ENCODE measurements around the gene HIBADH.

Gene HIBADH

GRCh38 chr7:27688056-27688455 is 25.4 kb upstream of the HIBADH start:
- no peak overlapping the region for H3K27ac ChIP-seq (replicated peaks)
- no peak for DNase-seq (ENCODE audit: low read depth in 1 of 2, low spot score in 1 of 2)
- TF ChIP-seq SPI1 (IDR thresholded peaks at IDR 0.05; ENCODE audit: borderline replicate concordance, low read depth) (no peak), GABPA (IDR thresholded peaks at IDR 0.05; ENCODE audit: low read depth) (no peak), CTCF (IDR thresholded peaks at IDR 0.05; ENCODE audit: insufficient read depth, low read length) (no peak), REST (IDR thresholded peaks at IDR 0.05; ENCODE audit: insufficient replicate concordance, low read depth) (no peak), POLR2AphosphoS5 (IDR thresholded peaks at IDR 0.05; ENCODE audit: low read depth) (no peak)

GRCh38 chr7:27686315-27686714 is 23.6 kb upstream of the HIBADH start:
- Histone ChIP-seq H3K27ac (replicated peaks) (no peak overlapping the region), H3K4me3 (replicated peaks; ENCODE audit: insufficient read depth, low read length) (no peak overlapping the region), H3K27me3 (ENCODE audit: insufficient read depth, poor library complexity, severe bottlenecking) (no peaks in the 10 kb centered on the region)
- no peak for TF ChIP-seq GABPA (IDR thresholded peaks at IDR 0.05; ENCODE audit: low read depth)
- TF ChIP-seq CTCF (IDR thresholded peaks at IDR 0.05; ENCODE audit: insufficient read depth, low read length): no peak
- TF ChIP-seq POLR2AphosphoS5 (IDR thresholded peaks at IDR 0.05; ENCODE audit: low read depth): no peak
- no peak for TF ChIP-seq SPI1 (IDR thresholded peaks at IDR 0.05; ENCODE audit: borderline replicate concordance, low read depth)
- no peak for TF ChIP-seq REST (IDR thresholded peaks at IDR 0.05; ENCODE audit: insufficient replicate concordance, low read depth)
- DNase-seq (ENCODE audit: low read depth in 1 of 2, low spot score in 1 of 2): no peak

More at GRCh38 chr7:27688056-27688455, 25.4 kb upstream of the HIBADH start:
- Histone ChIP-seq H3K4me3 (replicated peaks; ENCODE audit: insufficient read depth, low read length) (no peak overlapping the region), H3K27me3 (ENCODE audit: insufficient read depth, poor library complexity, severe bottlenecking) (no peaks in the 10 kb centered on the region)

- Histone ChIP-seq H3K27me3 (ENCODE audit: insufficient read depth, poor library complexity, severe bottlenecking) (no peaks in the 10 kb centered on the region), H3K27ac (replicated peaks) (no peak overlapping the region), H3K4me3 (replicated peaks; ENCODE audit: insufficient read depth, low read length) (no peak overlapping the region)
- no peak for DNase-seq (ENCODE audit: low read depth in 1 of 2, low spot score in 1 of 2)
- no peak for TF ChIP-seq REST (IDR thresholded peaks at IDR 0.05; ENCODE audit: insufficient replicate concordance, low read depth)
- no peak for TF ChIP-seq CTCF (IDR thresholded peaks at IDR 0.05; ENCODE audit: insufficient read depth, low read length)
- TF ChIP-seq SPI1 (IDR thresholded peaks at IDR 0.05; ENCODE audit: borderline replicate concordance, low read depth): no peak
- TF ChIP-seq POLR2AphosphoS5 (IDR thresholded peaks at IDR 0.05; ENCODE audit: low read depth): no peak
- TF ChIP-seq GABPA (IDR thresholded peaks at IDR 0.05; ENCODE audit: low read depth): no peak
Measured at GRCh38 chr7:27685893-27686292, 23.2 kb upstream of the HIBADH start.
